GM08714 (cell line): ENCODE data around the gene KLHL7.
"Not testable (repeated sequence)": the region's sequence is repeated elsewhere in the genome, so short reads cannot be mapped to it uniquely, and the experiment has no call there.

Experiments used
- H3K4me3 ChIP-seq: fragments of 200-500 bp; sonication (Bioruptor generic); 2 replicates; pipeline ENCODE4 v1.5.1; 2014; ENCODE audit warnings: mild to moderate bottlenecking, low read length, inconsistent platforms
- ZNF274 ChIP-seq: IDR thresholded peaks from 2 replicates; pipeline ENCODE4 v1.6.1; 2012; ENCODE audit warnings: mild to moderate bottlenecking, low read depth, low read length

The KLHL7 gene

GRCh38 chr7:23123465-23123864, 17.9 kb downstream of the KLHL7 start:
- TF ChIP-seq ZNF274, result no peak
- H3K4me3 ChIP-seq, result no peak overlapping the region

DNA sequence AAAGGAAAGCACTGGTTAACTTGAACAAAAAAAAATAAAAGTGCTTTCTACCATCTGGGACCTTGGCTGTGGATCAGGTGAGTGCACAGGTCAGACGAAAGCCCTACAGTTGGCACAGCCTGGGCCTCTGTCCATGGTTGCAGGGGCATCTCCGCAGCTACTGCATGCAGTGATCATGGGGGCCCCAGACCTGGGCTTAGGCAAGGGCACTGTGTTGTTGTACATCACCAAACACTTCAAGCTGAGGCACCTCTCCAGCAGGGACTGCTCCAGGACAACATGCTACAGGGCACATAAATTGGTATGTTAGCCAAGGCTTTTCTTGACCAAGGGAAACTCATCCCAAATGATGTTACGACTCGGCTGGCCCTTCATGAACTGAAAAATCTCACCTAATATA, 23.5 kb downstream of the KLHL7 start:
- TF ChIP-seq ZNF274, result no peak
- no peak overlapping the region for H3K4me3 ChIP-seq

GRCh38 chr7:23131799-23132198, 26.2 kb downstream of the KLHL7 start:
- not testable (repeated sequence) for H3K4me3 ChIP-seq

DNA sequence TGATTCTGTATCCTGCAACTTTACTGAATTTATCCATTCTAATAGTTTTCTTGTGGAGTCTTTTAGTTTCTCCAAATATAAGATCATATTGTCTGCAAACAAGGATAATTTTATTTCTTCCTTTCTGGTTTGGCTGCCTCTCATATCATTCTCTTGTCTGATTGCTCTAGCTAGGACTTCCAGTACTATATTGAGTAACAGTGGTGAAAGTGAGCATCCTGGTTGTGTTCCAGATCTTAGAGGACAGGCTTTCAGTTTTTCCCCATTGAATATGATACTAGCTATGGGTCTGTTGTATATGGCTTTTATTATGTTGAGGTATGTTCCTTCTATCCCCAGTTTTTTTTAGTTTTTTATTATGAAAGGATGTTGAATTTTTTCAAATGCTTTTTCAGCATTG, 28.2 kb downstream of the KLHL7 start:
- no peak for TF ChIP-seq ZNF274
- no peak overlapping the region for H3K4me3 ChIP-seq

- TF ChIP-seq ZNF274, result no peak
- H3K4me3 ChIP-seq, result no peak overlapping the region
Observed at GRCh38 chr7:23135755-23136154, 30.2 kb downstream of the KLHL7 start.

GRCh38 chr7:23136216-23136615, 30.6 kb downstream of the KLHL7 start:
- TF ChIP-seq ZNF274, result no peak
- H3K4me3 ChIP-seq, result no peak overlapping the region

DNA sequence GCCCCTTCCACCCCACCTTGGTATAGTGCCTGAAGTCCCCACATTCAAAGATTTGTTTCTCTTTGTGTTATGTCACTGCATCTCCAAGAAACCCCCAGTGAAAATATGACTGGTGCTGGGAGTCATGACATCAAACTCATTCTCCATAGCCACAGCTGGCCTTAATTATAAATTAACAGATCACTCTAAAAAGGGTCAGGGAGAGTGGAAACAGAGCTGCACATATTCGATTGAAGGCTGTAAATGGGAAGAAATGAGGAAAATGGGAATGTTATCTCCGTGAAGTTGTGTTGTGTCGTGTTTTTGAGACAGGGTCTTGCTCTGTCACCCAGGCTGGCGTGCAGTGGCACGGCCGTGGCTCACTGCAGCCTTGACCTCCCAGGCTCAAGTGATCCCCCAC, 52.1 kb downstream of the KLHL7 start:
- TF ChIP-seq ZNF274, result no peak
- no peak overlapping the region for H3K4me3 ChIP-seq

GRCh38 chr7:23158546-23158945, 53.0 kb downstream of the KLHL7 start:
- H3K4me3 ChIP-seq, result no peak overlapping the region
- TF ChIP-seq ZNF274, result no peak

GRCh38 chr7:23161482-23161881, 55.9 kb downstream of the KLHL7 start:
- no peak overlapping the region for H3K4me3 ChIP-seq
- no peak for TF ChIP-seq ZNF274

GRCh38 chr7:23164846-23165245, 59.3 kb downstream of the KLHL7 start:
- H3K4me3 ChIP-seq, result no peak overlapping the region
- TF ChIP-seq ZNF274, result no peak

GRCh38 chr7:23165316-23165715, 59.7 kb downstream of the KLHL7 start:
- TF ChIP-seq ZNF274, result no peak
- no peak overlapping the region for H3K4me3 ChIP-seq

DNA sequence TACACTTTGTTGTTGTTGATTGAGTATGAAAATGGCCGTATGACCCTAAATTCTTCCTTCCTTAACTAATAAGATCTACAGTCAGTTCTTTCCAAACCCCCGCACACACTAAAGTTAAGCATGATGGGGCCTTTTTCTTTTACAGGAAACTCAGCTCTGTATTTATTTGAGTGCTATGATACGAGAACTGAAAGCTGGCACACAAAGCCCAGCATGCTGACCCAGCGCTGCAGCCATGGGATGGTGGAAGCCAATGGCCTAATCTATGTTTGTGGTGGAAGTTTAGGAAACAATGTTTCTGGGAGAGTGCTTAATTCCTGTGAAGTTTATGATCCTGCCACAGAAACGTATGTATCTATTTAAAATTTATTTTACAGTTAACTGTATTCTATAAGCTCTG, 62.1 kb downstream of the KLHL7 start:
- no peak for TF ChIP-seq ZNF274
- no peak overlapping the region for H3K4me3 ChIP-seq

- TF ChIP-seq ZNF274, result no peak
- H3K4me3 ChIP-seq, result no peak overlapping the region
Observed at GRCh38 chr7:23168111-23168885, 62.7 kb downstream of the KLHL7 start.

DNA sequence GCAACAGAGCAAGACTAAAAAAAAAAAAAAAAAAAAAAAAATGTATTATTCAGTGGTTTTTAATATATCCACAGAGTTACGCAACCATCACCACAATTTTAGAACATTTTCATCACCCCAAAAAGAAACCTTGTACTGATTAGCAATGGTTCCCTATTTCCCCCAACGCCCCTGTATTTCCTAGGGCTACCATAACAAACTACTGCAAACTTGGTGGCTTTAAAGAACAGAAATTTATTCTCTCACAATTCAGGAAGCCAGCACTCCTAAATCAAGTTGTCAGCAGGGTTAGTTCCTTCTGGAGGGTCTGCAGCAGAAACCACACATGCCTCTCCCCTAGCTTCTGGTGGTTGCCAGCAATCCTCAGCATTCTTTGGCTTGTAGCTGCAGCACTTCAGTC, 70.4 kb downstream of the KLHL7 start:
- no peak for TF ChIP-seq ZNF274
- H3K4me3 ChIP-seq, result no peak overlapping the region

DNA sequence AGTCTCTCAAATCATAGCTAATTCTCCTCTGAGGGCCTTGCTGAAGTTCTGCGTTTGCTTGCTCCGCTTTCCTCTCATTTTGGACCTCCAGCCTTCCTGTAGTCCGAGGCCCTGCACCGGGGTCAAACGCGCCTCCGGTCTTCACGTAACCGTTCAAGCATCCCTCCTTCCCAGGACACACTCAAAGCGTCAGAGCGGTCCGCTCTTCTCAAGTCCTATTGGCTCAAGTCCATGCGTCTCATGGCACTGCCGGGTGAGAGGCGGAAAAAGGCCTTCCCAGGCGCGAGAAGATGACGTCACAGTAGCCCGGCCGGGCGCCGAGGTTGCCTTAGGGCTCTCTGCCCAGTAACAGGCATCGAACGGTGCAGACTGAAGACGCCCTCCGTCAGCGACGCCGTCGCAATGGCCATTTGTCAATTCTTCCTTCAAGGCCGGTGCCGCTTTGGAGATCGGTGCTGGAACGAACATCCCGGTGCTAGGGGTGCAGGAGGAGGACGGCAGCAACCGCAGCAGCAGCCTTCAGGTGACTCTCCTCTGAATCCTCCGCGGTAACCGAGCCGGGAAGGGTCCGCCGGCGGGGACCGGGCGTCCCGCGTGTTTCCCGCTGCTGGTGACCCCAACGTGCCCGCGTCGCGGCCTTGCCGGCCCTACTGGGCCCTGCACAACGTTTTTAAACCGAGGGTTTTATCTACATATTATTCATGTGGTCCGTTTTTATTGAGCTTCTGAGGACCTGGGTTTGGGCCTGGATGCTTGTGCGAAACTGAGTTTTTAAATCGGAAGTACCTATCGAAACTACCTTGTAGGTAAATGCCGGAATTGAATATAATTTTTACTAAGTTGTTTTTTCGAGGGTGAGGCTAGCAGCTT, 76.3 kb downstream of the KLHL7 start, which contains the start of gene NUP42:
Gene NUP42, plus strand, starts transcription at position 365 of the 870 bp plus-strand sequence. Its CDS starts 38 bp downstream, at position 403.
- TF ChIP-seq ZNF274, result no peak
- H3K4me3 ChIP-seq, result peak within 1 kb of the TSS; percentile 88
